Endothelial cell of umbilical vein (primary cell): ENCODE results near the gene SLC35F3.

Experiments used
- CTCF ChIP-seq, 2 donors: IDR thresholded peaks; 1 replicate in 1 of 2; 2 replicates in 1 of 2; pipeline ENCODE4 v1.5.1; 2011; ENCODE audit warnings: low read length in 2 of 2, mild to moderate bottlenecking in 2 of 2, moderate library complexity in 2 of 2, control low read depth in 1 of 2, inconsistent platforms in 1 of 2, low read depth in 1 of 2; ENCODE audit not compliant: insufficient read depth in 1 of 2; ENCODE audit errors: extremely low read depth in 1 of 2
- EZH2 ChIP-seq: IDR thresholded peaks from 2 replicates; pipeline ENCODE4 v1.6.1; 2012; ENCODE audit warnings: borderline replicate concordance, low read depth, mild to moderate bottlenecking, moderate library complexity, low read length, inconsistent platforms; ENCODE audit not compliant: severe bottlenecking
- FOS ChIP-seq: IDR thresholded peaks from 2 replicates; pipeline ENCODE4 v1.6.1; 2011; ENCODE audit warnings: mild to moderate bottlenecking, low read length, moderate library complexity, borderline replicate concordance; ENCODE audit not compliant: insufficient read depth
- GATA2 ChIP-seq: IDR thresholded peaks from 2 replicates; pipeline ENCODE4 v1.7.0; 2011; ENCODE audit warnings: low read depth, mild to moderate bottlenecking, moderate library complexity, mixed read lengths, low read length; ENCODE audit not compliant: insufficient read length, insufficient read depth
- JUN ChIP-seq: IDR thresholded peaks from 2 replicates; pipeline ENCODE4 v1.6.1; 2011; ENCODE audit warnings: borderline replicate concordance, low read depth; ENCODE audit not compliant: insufficient read length, insufficient read depth
- MAX ChIP-seq: IDR thresholded peaks from 2 replicates; pipeline ENCODE4 v1.6.1; 2011; ENCODE audit not compliant: insufficient read depth, insufficient read length
- MYC ChIP-seq: IDR thresholded peaks from one replicate; pipeline ENCODE4 v1.6.1; 2011; ENCODE audit warnings: mild to moderate bottlenecking, low read depth, low read length
- POLR2A ChIP-seq: IDR thresholded peaks from 2 replicates; pipeline ENCODE4 v1.6.1; 2012; ENCODE audit warnings: low read depth, mild to moderate bottlenecking, control low read depth, low read length
- POLR2AphosphoS5 ChIP-seq: IDR thresholded peaks from 2 replicates; pipeline ENCODE4 v1.6.1; 2012; ENCODE audit warnings: low read depth, mild to moderate bottlenecking, control low read depth, low read length, moderate library complexity; ENCODE audit not compliant: insufficient read depth

DNA sequence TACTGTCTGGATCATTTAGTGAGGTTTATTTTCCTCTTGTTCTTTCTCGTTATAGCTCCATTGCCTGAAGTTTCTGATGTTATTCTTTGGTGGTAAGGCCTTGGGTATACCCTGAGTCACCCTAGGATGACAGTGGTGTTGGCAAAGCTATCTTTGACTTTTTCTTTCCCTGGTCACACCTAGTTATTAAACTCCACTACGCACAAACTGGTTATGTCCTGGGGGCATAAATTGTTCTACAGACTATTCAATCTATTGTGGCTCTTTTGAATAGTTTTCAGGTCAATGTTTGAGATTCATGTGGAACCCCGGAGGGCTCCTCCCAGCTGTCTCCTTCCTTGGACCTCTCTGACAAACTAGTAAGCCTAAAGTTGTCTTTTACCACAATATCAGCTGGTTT is 157.7 kb downstream of the SLC35F3 start:
- TF ChIP-seq MYC, result no peak
- no peak for TF ChIP-seq CTCF (IDR thresholded peaks at IDR 0.05; ENCODE audit: extremely low read depth in 1 of 2, insufficient read depth in 1 of 2, low read depth in 1 of 2, low read length in 2 of 2)
- TF ChIP-seq POLR2A, result no peak
- TF ChIP-seq EZH2, result no peak
- no peak for TF ChIP-seq FOS
- no peak for TF ChIP-seq MAX
- TF ChIP-seq POLR2AphosphoS5, result no peak
- no peak for TF ChIP-seq GATA2
- no peak for TF ChIP-seq JUN
